NCI-H524 (cell line): ENCODE results near the gene VPS4A.
"Not testable (repeated sequence)": the region's sequence is repeated elsewhere in the genome, so short reads cannot be mapped to it uniquely, and the experiment has no call there.

Experiments used
- DNase-seq, 2 experiments: peaks; one replicate each; lab custom pipeline; 2025; lab: John Stamatoyannopoulos, UW

Gene VPS4A

DNA sequence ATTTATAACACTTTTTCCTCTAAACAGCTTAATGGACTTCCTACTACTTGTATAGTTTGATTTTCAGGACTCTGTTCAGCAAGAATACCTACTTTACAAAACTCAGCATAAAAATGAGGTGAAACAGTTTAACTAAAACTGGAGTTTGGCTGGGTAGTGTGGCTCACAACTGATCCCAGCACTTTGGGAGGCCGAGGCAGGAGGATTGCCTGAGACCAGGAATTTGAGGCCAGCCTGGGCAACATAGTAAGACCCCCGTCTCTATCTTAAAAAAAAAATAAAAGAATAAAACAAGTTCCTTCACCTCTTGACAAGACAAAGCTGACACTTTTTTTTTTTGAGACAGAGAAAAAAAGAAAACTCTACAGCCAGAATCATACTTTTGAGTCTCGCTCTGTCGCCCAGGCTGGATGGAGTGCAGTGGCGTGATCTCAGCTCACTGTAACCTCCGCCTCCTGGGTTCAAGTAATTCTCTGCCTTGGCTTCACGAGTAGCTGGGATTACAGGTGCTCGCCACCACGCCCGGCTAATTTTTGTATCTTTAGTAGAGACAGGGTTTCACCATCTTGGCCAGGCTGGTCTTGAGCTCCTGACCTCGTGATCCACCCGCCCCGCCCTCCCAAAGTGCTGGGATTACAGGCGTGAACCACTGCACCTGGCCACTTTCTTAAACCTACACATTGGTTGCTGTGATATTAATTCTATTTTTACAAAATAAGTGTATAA, 16.6 kb downstream of the VPS4A start:
- DNase-seq, result no peak

DNA sequence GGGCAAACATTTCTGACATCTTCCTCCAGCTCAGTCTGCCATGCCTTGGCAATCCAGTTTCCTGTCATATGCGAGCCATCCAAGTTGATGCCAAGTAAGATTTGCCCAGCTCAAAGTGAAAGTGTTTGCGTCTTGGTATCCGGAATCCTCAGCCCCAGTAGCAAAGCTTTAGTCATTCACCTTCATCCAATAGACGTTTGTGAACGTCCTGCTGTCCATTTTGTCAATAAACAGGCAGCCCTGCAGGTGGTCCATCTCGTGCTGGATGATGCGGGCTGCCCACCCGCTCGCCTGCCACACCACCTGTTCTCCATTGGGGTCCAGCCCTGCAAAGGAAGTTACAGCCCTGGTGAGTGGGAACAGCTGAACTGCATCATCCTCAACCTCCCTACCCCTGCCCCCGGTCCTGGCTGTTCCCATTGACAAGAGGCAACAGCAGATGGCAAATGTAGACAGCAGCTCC, 17.7 kb downstream of the VPS4A start:
- peak; percentile 42 to 77 for DNase-seq

DNA sequence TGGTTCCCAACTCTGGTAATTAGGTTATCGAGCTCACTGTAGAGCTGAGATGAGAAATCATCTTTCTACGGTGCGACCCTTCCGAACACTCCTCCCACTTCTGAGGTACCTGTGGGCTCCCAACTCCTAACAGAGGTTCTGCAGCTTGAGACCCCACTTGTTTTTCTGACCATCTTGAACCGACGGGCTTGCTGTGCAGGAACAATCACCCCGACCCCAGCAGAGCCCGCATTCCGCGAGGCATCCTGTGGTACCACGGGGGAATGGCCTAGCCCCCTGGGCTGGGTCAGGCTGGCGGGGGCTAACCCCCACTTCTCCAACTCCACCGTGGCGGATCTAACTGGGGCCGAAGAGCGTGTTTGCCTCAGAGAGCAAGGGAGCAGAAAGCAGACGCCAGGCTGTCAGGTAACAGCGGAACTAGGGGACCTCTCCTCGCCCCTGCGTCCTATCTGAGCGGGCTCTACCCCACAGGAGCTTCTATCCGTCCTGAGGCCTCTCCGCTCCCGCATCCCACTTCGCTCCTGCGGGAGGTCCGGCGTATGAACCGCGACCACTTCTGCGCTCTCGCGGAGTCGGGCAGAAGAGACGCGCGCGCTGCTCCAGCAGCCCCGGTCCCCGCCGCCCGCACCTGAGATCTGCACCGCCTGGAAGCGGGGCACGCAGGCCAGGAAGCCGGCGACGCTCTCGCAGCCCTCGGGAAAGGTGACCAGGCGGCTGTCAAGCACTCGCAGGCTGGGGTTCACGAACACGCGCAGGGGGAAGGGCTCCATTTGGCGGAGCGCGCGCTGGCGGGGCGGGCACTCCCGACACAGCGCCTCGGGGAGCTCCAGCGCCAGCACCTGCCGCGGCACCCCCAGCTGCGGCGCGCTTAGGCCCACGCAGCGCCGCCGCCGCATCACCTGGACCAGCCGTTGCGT, 18.5 kb downstream of the VPS4A start:
- DNase-seq, result no peak

DNA sequence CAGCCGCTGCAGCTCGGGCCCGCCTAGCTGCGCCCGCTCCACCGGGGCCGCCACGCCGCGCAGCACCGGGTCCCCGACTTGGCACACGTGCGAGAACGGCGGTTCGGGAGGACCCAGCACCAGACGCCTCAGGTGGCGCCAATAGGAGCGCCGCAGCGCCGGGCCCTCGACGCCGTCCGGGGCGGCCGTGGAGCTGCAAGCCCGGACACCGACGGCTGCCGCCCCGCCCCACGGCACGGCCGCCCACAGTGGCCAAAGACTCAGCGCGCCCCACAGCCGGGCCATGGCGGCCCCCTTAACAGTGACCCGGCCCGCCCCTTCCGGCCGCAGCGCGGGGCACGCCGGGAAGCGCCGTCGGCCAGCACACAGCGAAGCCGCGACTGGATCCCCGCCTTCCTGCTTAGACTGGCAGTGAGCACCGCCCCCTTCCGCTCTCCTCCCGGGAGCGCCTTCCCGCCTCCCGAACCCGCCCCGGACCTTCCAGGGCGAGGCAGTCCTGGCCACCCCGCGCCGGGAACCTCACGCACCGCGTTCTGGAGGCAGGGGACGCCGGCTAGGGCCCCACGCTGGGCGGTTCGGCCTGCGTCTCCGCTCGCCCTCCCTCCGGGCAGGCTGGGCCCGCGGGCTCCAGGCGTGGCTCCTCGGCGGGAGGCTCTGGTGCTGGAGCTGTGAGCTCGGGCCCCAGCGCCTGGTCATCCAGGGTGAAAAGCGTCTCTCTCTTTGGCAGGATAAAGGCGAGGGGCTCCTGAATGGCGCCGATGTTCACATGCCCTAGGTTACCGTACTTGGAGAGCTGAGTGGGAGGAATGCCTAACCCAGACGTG, 19.3 kb downstream of the VPS4A start, which contains the start of gene PDF:
Gene PDF, minus strand, starts transcription at position 303 of the 824 bp plus-strand sequence. Its CDS starts 18 bp downstream, at position 285.
- DNase-seq, result peak; percentile 85 to 89

DNA sequence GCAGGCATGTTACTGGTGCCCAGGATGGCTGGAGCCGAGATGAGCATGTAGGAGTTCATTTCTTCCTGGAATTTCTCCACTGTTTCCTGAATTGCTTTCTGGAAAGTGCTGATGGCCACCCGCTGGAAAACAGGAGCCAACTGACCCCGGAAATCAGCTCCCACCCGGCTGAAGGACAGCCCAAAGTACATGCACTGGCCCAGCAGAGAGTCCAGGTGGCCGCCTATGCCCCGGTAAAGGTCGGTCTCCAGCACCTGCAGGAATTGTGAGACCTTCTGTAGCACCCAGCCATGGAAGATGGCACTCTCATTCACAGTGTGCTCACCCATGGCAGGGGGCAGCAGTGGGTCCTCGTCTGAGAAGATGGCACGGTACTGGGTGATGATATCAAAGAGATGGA, 23.5 kb downstream of the VPS4A start:
- no peak for DNase-seq

DNA sequence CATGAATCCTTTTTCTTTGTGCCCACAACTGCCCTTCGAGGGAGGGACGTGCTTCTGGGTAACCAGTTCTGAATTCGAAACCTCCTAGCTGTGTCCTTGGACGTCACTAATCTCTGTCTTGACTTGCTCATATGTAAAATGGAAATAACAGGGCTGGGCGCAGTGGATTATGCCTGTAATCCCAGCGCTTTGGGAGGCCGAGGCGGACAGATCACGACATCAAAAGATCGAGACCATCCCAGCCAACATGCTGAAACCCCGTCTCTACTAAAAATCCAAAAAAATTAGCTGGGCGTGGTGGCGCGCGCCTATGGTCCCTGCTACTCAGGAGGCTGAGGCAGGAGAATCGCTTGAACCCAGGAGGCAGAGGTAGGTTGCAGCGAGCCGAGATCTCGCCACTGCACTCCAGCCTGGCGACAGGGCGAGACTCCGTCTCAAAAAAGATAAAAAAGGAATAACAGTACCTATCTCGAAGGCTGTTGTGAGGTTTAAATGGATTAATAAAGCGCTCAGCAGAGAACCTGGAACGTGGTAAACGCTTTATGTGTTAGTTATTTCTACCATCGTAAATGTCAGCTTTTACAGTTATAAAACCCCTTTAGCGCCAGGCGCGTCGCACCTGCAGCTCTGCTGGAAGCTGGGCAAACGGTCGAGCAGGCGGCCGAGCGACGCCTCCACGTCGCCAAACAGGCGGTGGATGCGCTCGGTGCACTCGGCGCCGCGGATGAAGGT, 27.6 kb downstream of the VPS4A start:
- DNase-seq, result no peak

DNA sequence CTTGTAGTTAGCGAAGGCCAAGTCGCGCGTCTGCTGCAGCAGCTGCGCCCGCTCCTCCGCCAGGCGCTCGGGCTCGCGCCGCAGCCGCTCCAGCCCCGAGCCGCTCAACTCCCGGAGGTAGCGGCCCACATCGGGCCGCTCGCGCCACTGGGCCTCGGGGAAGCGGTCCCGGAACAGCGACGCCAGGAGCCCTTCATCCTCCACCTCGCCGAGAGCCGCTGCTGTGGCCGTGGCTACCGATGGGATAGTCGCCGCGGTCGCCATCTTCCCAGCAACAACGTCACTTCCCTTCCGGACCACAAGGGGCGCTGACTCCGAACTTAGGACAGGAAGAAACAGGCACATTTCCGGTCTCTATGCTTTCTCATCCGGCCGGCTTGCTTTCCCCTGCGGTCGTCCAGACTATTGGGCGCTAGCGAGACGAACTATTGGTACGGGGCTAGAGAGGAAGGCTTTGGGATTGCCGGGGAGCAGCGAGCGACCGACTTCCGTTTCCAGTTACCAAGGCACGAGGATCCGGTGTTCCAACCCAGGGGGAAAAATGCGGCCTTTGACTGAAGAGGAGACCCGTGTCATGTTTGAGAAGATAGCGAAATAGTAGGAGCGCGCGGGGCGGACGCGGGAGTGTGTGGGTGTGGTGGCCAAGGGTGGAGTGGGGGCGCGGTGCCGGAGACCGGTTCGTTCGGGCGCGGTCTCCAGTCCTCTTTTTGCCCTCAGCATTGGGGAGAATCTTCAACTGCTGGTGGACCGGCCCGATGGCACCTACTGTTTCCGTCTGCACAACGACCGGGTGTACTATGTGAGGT, 28.3 kb downstream of the VPS4A start, which contains the start of the genes COG8 and NIP7:
Gene COG8, minus strand, starts transcription at position 276 of the 806 bp plus-strand sequence. Its CDS starts 12 bp downstream, at position 264.
Gene NIP7, plus strand, starts transcription at position 484 of the 806 bp plus-strand sequence. Its CDS starts 58 bp downstream, at position 542.
- peak; percentile 99 for DNase-seq

DNA sequence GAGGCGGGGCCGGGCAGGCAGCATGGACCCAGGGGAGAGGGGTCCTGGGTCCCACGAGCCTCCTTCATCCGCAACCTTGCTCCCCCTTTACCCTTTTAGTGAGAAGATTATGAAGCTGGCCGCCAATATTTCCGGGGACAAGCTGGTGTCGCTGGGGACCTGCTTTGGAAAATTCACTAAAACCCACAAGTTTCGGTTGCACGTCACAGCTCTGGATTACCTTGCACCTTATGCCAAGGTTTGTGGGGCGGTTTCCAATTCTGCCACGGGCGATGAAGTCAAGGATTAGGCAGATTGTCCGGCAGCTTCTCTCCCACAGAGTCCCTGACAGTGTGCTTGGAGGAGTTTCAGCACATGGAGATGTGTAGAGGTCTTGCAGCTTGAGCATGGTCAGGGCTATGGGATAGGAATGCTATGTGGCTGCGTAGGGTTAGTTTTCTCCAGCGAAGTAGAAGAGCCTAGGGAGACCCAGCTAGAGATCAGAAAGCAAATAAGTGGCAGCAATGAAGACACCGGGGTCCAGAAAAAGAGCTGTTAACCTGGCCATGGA, 29.0 kb downstream of the VPS4A start:
- no peak for DNase-seq

DNA sequence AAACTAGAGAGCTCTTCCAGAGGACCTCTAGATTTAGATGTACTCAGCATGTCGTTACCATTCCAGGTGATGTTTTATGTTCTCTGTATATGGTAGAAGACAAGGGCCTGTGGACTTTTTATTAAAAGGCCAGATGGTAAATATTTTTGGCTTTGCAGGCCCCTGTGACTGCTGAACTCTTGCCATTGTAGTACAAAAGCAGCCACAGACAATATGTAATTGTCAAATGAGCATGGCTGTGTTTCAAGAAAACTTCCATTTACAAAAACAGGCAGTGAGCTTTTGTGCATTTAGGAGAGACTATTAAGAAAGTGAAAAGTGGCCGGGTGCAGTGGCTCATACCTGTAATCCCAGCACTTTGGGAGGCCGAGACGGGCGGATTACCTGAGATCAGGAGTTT, 33.0 kb downstream of the VPS4A start:
- no peak for DNase-seq

DNA sequence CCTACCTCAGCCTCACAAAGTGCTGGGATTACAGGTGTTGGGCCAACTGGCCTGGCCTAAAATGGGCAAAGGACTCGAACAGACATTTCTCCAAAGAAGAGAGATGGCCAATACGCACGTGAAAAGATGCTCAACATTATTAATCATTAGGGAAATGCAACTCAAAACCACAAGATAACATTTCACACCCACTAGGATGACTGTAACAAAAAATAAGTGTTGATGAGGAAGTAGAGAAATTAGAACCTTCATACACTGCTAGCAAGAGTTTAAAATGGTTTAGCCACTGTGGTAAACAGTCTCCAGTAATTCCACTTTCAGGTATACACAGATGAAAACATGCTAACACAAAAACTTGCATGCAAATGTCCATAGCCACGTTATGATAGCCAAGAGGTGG, 34.8 kb downstream of the VPS4A start:
- no peak for DNase-seq

DNA sequence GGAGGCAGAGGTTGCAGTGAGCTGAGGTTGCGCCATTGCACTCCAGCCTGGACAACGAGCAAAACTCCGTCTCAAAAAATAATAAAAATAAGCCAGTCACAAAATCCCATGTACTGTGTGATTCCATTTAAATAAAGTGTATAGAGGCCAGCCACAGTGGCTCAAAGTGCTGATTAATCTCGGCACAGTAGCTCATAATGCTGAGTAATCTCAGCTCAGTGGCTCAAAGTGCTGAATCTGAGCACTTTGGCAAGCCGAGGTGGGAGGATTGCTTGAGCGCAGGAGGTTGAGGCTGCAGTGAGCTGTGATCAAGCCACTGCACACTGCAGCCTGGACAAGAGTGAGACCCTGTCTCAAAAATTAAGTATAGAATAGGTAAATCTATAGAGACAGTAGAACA, 35.5 kb downstream of the VPS4A start:
- no peak for DNase-seq

DNA sequence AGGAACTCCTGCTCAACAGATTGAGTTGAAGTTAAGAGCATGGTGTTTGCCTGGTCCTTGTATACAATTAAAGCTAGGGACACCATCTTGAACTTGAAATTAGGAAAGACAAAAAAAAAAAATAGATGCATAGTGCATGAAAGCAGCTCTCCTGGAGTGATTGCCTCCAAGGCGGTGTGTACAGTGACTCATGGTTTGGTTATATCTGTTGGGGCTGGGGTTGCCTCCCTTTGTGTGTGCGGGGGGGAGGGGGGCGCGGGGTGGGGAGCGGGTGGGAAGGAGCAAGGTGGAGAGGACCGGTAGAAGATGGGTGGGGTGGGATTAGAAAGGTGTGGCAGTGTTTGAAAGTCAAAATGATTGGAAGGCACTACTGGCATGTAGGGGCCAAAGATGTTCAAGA, 37.1 kb downstream of the VPS4A start:
- no peak for DNase-seq

DNA sequence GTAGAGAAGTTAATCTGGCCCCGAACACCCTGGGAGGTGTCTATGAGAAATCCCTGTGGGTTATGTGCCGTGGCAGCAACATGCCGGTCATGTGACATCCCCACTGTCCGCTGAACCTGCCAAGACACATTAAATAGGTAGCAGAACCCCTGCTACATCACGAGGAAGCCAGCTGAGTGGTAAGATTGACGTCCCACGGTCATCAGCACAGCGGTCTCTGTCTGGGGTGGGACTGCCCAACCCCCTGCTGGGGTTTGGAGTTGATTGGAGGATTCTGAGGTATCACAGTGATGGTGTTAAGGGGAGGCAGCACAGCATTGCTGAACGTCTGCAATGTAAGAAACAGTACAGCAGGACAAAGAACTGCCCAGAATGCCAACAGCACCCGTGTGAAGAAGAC, 38.4 kb downstream of the VPS4A start:
- DNase-seq, result no peak

DNA sequence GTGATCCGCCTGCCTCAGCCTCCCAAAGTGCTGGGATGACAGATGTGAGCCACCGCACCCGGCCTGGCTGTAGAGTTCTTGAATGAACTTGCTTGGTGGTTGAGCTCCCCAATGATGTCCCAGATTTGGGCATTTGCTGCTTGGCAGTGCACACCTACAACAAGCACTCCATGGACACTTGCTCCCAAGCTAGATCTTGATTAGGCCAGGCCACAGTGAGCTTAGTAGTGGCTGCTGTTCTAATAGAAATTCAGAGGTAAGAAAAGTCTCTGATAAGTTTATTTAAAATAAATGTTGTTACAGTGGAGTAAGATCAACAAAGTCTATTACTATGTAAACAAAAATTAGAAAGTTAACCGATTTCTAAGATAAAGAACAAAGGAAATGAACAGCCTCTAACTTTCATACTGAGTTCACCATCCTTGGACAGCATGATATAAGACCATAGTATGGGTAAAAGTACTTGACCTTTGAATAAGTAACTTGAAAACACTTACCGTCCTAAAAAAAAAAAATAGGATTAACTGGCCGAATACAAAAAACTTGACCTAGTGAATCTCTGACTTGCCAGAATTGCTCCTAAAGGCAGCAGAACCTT, 39.5 kb downstream of the VPS4A start:
- DNase-seq, result peak in 1 of 2 experiments; percentile 20

DNA sequence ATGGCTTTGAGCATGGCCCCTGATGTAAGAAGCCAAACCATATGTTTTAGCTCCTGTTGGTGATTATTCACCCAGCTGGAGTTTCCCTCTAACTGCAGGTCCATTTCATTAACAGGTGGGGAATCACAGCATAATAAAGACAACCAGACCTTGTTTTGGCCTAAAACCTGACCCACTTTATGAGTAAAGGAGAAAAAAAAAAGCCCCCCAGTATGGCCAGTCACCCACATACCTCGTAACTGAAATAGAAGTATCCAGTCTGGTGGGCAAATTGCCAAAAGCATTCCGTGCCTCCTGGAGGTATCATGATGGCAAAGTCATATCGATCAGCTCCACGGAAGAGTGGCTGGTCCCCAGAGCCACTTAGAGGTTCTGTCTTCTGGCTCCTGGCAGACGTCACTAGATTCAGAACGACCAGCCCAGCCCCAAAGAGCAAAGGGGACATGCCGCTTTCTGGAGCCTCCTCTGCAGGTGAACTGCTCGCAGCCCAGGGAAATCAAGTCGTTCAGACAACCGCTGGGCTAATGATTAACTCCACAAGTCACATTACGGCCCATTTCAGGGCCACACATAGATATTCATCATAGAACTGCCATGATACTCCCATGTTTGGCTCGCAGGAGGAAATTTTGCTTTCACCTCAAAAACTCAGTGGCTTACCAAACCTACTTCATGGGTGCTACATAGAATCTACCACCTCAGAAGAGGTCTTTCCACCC, 40.3 kb downstream of the VPS4A start, which contains the start of gene TMED6:
Gene TMED6, minus strand, starts transcription at position 478 of the 719 bp plus-strand sequence. Its CDS starts 33 bp downstream, at position 445.
- DNase-seq, result peak; percentile 82 to 91

DNA sequence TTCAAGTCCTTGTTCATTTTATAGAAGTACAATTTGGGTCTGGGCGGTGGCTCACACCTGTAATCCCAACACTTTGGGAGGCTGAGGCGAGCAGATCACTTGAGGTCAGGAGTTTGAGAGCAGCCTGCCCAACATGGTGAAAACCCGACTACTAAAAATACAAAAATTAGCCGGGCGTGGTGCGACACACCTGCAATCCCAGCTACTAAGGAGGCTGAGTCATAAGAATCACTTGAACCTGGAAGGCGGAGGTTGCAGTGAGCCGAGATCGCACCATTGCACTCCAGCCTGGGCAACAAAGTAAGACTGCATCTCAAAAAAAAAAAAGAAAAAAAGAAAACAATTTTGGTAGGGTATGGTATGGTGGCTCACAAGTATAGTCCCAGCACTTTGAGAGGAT, 48.9 kb downstream of the VPS4A start:
- DNase-seq, result not testable (repeated sequence)

DNA sequence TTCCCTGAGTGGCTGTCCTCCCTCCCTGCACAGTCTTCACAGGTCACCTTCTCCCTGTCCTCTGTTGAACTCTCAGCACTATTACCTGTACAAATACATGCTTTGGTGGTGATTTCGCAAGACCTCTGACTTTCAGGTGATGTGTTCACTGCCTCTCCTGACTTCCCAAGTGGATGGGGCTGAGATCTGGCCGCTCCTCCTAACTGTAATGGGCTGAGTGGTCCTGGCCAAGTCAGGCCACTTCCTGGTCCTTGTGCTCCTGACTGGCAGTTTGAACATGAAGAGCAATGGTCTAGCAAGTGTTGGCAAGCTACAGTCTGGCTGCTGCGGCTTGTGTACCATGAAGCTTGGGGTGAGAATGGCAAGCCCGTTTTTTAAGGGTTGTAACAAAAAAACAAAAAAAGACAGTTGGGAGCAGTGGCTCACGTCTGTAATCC, 52.1 kb downstream of the VPS4A start:
- DNase-seq, result no peak

DNA sequence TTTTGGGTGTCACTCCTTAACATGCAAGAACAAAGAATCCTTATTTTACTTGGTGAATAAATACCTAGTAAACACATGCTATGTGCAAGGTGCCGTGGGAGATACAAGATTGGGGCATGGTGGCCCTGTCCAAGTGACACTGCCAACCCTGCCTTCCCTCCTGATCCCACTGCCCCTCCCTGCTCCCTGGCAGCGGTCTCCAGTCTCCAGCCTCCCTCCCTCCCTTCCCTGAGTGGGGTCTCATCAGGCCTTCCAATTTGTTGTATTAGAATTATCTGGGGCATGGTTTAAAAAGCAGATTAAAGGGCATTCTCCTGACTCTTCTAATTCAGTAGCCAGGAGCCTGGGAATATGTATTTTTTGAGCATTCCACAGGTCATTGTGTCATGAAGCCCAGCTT, 52.9 kb downstream of the VPS4A start:
- no peak for DNase-seq

DNA sequence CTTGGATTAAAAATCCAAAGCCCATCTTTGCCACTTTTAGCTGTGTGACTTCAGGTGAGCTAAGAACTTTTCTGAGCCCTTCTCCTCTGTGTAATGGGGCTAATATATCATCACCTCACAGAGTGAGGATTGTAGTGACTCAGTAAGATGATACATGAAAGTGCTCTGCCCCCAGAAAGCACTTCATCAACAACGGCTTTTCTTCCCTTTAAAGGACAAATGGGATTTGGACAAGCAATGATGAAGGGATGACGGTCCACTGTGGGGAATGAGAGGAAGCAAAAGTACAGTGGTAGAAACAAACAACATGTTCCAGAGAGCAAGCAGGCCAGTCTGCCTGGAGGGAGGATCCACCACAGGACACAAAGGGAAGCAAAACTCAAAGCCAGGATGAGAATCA, 54.8 kb downstream of the VPS4A start:
- no peak for DNase-seq
